GM12875 (cell line): ENCODE data around the gene MYH9.

Source experiments
- H3K4me3 ChIP-seq: one replicate; pipeline ENCODE4 v1.5.1; 2011; ENCODE audit warnings: low read depth, low read length, control low read depth
- TF ChIP-seq, protein P1 (sequence below): IDR thresholded peaks from 2 replicates; pipeline ENCODE4 v1.5.1; 2011; ENCODE audit warnings: low read depth, mild to moderate bottlenecking, control low read depth, inconsistent platforms, low read length, moderate library complexity, borderline replicate concordance; ENCODE audit not compliant: insufficient read depth

The MYH9 gene

DNA sequence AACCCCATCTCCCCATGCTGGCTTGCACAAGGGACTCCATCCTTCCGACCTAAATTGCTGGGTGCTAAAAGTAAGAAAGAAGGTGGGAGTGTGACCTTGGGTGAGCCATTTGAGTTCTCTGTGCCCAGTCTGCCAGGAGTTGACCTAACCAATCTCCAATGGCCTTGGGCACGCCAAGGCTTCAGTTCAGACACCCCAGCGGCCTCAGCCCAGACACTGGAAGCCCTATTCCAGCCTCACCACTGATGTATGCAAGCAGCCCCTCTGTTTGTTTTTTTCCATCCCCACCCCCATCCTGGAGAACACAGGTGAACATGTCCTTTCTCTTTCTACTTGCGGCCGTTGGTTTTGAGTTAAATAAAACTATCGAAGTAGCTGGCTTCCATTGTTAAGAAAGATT, 31.9 kb downstream of the MYH9 start:
- no peak overlapping the region for H3K4me3 ChIP-seq
- TF ChIP-seq, protein P1, sequence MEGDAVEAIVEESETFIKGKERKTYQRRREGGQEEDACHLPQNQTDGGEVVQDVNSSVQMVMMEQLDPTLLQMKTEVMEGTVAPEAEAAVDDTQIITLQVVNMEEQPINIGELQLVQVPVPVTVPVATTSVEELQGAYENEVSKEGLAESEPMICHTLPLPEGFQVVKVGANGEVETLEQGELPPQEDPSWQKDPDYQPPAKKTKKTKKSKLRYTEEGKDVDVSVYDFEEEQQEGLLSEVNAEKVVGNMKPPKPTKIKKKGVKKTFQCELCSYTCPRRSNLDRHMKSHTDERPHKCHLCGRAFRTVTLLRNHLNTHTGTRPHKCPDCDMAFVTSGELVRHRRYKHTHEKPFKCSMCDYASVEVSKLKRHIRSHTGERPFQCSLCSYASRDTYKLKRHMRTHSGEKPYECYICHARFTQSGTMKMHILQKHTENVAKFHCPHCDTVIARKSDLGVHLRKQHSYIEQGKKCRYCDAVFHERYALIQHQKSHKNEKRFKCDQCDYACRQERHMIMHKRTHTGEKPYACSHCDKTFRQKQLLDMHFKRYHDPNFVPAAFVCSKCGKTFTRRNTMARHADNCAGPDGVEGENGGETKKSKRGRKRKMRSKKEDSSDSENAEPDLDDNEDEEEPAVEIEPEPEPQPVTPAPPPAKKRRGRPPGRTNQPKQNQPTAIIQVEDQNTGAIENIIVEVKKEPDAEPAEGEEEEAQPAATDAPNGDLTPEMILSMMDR, result no peak

DNA sequence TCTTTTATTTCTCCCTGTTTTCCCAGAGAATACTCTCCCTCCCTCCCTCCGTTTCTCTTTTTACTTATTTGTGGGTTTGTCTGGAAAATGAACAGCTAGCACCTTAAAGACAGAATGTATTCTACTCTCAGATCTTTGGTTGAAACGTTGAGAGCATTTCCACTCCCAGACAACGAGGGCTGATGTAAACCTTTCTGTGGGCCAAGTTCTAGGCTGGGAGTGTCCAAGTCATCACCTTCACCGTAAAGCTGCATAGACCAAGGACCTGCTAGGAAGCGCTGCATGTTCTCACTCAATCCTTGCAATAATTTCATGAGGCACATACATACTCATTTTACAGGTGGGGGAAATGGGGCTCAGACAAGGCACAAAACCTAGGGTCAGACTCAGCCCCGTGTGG, 32.4 kb downstream of the MYH9 start:
- TF ChIP-seq, protein P1, result no peak
- H3K4me3 ChIP-seq, result no peak overlapping the region

DNA sequence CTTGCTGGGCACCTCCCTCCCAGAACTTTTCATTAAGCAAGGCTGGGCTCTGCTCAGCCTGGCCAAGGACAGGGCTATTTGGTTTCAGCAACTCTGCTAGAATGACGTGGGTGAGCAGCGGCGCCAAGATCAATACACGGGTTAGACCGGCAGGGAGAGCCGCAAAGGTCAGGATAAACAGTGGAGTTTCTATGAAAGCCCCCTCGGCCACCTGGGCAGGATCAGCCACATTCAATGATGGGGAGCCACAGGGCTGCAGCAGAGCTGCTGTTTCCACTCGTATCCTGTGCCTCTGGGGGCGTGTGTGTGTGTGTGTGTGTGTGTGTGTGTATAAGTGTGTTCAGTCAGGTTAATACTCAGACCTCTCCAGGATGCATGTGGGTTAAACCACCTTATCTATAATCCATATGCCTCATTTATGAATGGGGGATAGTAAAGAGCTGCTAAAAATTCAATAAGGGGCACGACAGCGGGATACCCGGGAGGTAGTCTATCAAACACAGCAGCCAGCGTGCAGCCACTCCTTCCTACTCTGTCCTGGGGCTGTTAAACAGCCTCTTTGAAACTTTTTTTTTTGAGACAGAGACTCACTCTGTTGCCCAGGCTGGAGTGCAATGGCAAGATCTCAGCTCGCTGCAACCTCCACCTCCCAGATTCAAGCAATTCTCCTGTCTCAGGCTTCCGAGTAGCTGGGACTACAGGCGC, 34.8 kb downstream of the MYH9 start:
- H3K4me3 ChIP-seq, result no peak overlapping the region

DNA sequence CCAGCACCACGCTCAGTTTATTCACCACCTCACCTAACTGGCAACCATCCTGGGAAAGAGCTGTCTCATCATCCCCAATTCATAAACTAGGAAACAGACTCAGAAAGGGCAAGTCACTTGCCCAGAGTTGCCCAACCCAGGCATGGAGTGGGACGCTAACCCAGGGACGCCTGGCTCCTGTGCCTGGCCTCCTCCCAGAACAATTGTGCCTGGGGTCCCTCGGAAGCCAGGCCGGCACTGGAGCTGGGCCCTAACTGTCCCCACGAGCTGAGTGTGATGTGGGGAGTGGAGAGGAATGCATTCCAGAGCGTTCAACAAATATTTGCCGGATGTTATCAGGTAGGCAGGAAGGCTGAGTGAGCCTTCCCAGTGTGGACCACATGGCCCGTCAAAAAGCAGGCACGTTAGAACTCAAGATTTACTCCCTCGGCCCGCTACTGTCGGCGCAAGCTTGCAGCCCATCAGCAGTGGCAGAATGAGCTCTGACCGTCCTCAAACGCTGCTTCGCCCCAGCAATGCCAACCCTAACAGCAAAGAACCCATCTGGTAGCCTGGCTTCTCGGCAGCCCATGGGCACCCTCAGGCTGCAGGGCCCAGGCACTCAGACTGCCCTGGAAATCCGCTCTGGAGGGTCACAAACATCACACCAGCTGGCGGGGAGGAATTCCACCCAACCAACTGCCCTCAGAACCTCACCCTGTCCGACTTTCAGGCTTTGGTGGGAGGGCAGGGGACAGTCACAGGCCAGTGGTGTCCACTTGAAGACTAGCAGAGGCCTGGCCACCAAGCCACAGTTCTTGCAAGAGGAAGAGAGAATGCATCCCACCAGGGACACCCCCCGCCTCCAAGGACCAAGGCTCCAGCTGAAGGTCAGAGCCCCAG, 35.6 kb downstream of the MYH9 start:
- no peak overlapping the region for H3K4me3 ChIP-seq
- TF ChIP-seq, protein P1, result no peak

More for the DNA sequence above, 34.8 kb downstream of the MYH9 start:
- TF ChIP-seq, protein P1, result no peak

DNA sequence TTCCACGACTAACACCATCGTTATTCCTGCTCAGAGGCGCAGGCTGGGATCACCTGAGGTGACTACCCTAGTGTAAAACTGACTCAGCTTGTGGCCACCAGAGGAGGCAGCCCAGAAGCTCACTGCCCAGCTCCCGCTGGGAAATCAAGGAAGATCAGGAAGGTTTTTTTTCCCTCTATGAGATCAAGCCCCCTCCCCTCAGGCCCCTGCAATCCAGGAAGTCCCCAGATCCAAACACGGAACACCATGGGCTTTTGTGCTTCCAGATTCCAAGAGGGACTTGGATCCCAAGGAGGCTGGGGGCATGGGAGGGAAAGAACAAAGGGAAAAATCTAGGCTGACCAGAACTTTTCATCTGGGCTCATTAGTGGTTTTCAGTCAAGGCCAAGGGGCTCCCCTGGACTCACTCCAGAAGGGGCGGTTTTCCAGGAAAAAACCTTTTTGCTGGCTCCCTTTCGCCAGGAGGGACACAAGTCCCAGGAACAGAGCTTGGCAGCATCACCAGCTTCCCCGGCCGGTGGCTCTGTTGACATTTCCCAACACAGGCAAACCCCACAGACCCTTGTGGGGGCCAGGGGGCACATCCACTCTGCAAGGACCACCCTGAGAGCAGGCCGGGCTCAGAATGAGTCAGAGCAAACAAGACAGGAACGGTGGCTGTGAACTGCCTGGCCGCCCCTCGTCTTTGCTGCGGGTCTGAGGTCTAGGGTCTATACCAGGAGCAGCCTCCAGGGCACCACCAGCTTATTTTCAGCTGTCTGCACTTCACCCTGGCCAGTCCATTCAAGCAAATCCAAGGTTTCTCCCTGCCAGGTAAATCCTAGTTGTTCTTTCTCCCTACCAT, 36.8 kb downstream of the MYH9 start:
- TF ChIP-seq, protein P1, result no peak
- H3K4me3 ChIP-seq, result no peak overlapping the region

DNA sequence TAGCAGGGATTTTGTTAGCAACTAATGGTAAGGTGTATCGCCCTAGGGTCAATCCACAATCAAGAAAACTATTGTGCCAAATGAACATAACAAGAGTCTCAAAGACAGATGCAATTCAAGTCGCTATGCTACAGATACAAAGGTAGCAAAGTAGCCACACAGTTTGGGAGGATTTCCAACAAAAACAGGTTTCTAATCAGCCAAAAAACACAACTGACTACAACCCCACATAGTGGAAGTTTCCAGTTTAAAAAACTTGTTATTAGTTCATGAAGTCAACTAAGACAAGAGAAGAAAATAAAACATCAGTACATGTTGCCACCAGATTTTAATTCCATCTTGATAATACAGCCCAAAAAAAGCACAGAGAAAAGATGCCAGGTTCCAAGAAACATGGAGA, 38.0 kb downstream of the MYH9 start:
- no peak overlapping the region for H3K4me3 ChIP-seq

More for the DNA sequence above, 38.0 kb downstream of the MYH9 start:
- TF ChIP-seq, protein P1, result no peak
